ENCODE data around the gene MRPS27.

- TF ChIP-seq CTCF (IDR thresholded peaks at IDR 0.05) = no peak
- no peak for TF ChIP-seq POLR2A (IDR thresholded peaks at IDR 0.05)
Measured at GRCh38 chr5:72330712-72331111, 10.7 kb upstream of the MRPS27 start.

Measured in Peyer's patch (tissue), 4 donors.